GM12874 (cell line): Measurements from ENCODE around the gene SRRD.

ENCODE experiments used
- CTCF ChIP-seq: IDR thresholded peaks from 2 replicates; pipeline ENCODE4 v1.5.1; 2011; ENCODE audit warnings: low read depth, mild to moderate bottlenecking, control low read depth, low read length, moderate library complexity; ENCODE audit not compliant: insufficient read depth

The SRRD gene

GRCh38 chr22:26499188-26499703 is 15.6 kb downstream of the SRRD start:
- no peak for TF ChIP-seq CTCF

GRCh38 chr22:26501996-26502395 is 18.3 kb downstream of the SRRD start:
- TF ChIP-seq CTCF, result no peak

GRCh38 chr22:26502688-26503561 is 19.2 kb downstream of the SRRD start:
- TF ChIP-seq CTCF, result peak; percentile 64

GRCh38 chr22:26503758-26504157 is 20.1 kb downstream of the SRRD start:
- TF ChIP-seq CTCF, result no peak

GRCh38 chr22:26508148-26508547 is 24.5 kb downstream of the SRRD start:
- no peak for TF ChIP-seq CTCF

- no peak for TF ChIP-seq CTCF
These were observed 28.6 kb downstream of the SRRD start, which contains the start of gene TFIP11 for GRCh38 chr22:26512149-26512793. Gene TFIP11, minus strand, starts transcription at chr22:26512473. Its CDS starts 2,201 bp downstream, at chr22:26510272.

- no peak for TF ChIP-seq CTCF
These were observed 30.2 kb downstream of the SRRD start for GRCh38 chr22:26513838-26514237.
